A549 (cell line): ENCODE measurements around the gene SYS1. TPM values are rescaled to one million over a fixed set of nuclear protein-coding genes. Genes with fewer than 3 reads are reported as not detected.

Experiments
- ATAC-seq, 2 experiments: fragments of 200-7000 bp in 1 of 2; fragments of >200 bp in 1 of 2; cut with Nextera tagmentation in 1 of 2; cut with Tn5 transposase in 1 of 2; 3 replicates each; pipeline versions ENCODE4 v1.8.0 to v1.9.1; 2018 to 2020; ENCODE audit warnings: mild to moderate bottlenecking in 1 of 2, moderate library complexity in 1 of 2
- CTCF ChIA-PET: fragments of 300-600 bp; sonication (Branson Sonifier 250); formaldehyde crosslinking; extraction: SDS; loops from one replicate; lab custom pipeline; 2021; ENCODE audit warnings: antibody characterized with exemption, inconsistent platforms; lab: Yijun Ruan, JAX
- POLR2A ChIA-PET: fragments of 350-600 bp; formaldehyde crosslinking; extraction: SDS; loops from one replicate; lab custom pipeline; 2021; ENCODE audit warnings: antibody characterized with exemption, inconsistent platforms; lab: Yijun Ruan, JAX
- DNase-seq, 2 experiments: peaks; one replicate each; pipeline versions ENCODE4 v3.0.0 to v3.0.0-alpha.2; 2011 to 2016; ENCODE audit warnings: low read depth in 1 of 2, low spot score in 1 of 2
- FAIRE-seq: peaks from 2 replicates; lab custom pipeline; 2011; peaks lifted over from hg19 to GRCh38; lab: Jason Lieb, UNC
- H3K27ac ChIP-seq, 2 experiments: fragments of >200 bp; sonication (Bioruptor Twin); formaldehyde crosslinking; 3 replicates each; pipeline ENCODE4 v1.5.1; 2016 to 2017
- H3K4me1 ChIP-seq: fragments of >200 bp; sonication (Bioruptor Twin); formaldehyde crosslinking; 3 replicates; pipeline ENCODE4 v1.6.1; 2016
- H3K4me2 ChIP-seq: fragments of >200 bp; sonication (Bioruptor Twin); formaldehyde crosslinking; 3 replicates; pipeline ENCODE4 v1.6.1; 2016
- H3K4me3 ChIP-seq: fragments of >200 bp; sonication (Bioruptor Twin); formaldehyde crosslinking; 3 replicates; pipeline ENCODE4 v1.5.1; 2016
- H3K9me3 ChIP-seq: fragments of >200 bp; sonication (Bioruptor Twin); formaldehyde crosslinking; 3 replicates; pipeline ENCODE4 v1.6.1; 2016
- CEBPB ChIP-seq, 2 experiments: fragments of >200 bp in 1 of 2; sonication (Bioruptor Twin) in 1 of 2; formaldehyde crosslinking in 1 of 2; IDR thresholded peaks; 2 replicates each; pipeline ENCODE4 v1.6.1; 2012 to 2016
- CHD2 ChIP-seq: fragments of 150-350 bp; IDR thresholded peaks from 2 replicates; pipeline ENCODE4 v1.6.1; 2014; ENCODE audit warnings: low read length; ENCODE audit not compliant: partially characterized antibody
- EHF ChIP-seq: fragments of 250-450 bp; sonication (Bioruptor Pico); IDR thresholded peaks from 2 replicates; pipeline ENCODE4 v1.5.0; 2020; ENCODE audit warnings: mild to moderate bottlenecking
- EHMT2 ChIP-seq: fragments of 200-600 bp; sonication (generic); IDR thresholded peaks from 2 replicates; pipeline ENCODE4 v1.6.1; 2016; ENCODE audit warnings: antibody characterized with exemption, low read depth, mild to moderate bottlenecking, moderate library complexity
- FOSL2 ChIP-seq, 2 experiments: fragments of 450-650 bp in 1 of 2; fragments of >200 bp in 1 of 2; sonication (Bioruptor Twin) in 1 of 2; formaldehyde crosslinking; IDR thresholded peaks; 2 replicates each; pipeline versions ENCODE4 v1.5.0 to v1.6.1; 2016 to 2020; ENCODE audit warnings: mild to moderate bottlenecking in 1 of 2, moderate library complexity in 1 of 2
- HDAC2 ChIP-seq: fragments of 200-600 bp; sonication (generic); IDR thresholded peaks from 2 replicates; pipeline ENCODE4 v1.6.1; 2016
- HOXB5 ChIP-seq: fragments of 250-450 bp; sonication (Bioruptor Pico); IDR thresholded peaks from 2 replicates; pipeline ENCODE4 v1.5.0; 2020; ENCODE audit warnings: mild to moderate bottlenecking, moderate library complexity
- KDM5A ChIP-seq: fragments of 200-600 bp; sonication (generic); IDR thresholded peaks from 2 replicates; pipeline ENCODE4 v1.6.1; 2016; ENCODE audit warnings: antibody characterized with exemption, mild to moderate bottlenecking
- MAZ ChIP-seq: fragments of 150-350 bp; IDR thresholded peaks from 2 replicates; pipeline ENCODE4 v1.6.1; 2014; ENCODE audit warnings: antibody characterized with exemption, low read depth, low read length, borderline replicate concordance
- MYC ChIP-seq: IDR thresholded peaks from 2 replicates; pipeline ENCODE4 v1.6.1; 2012; ENCODE audit warnings: mild to moderate bottlenecking, inconsistent platforms, low read length, improper control_type of control experiment, borderline replicate concordance
- NFE2L2 ChIP-seq: fragments of 150-350 bp; conservative IDR thresholded peaks from 2 replicates; pipeline ENCODE4 v1.6.1; 2014; ENCODE audit warnings: low read length
- PHF8 ChIP-seq: fragments of 200-600 bp; sonication (generic); IDR thresholded peaks from 2 replicates; pipeline ENCODE4 v1.6.1; 2016; ENCODE audit warnings: low read depth, mild to moderate bottlenecking, antibody characterized with exemption, moderate library complexity, borderline replicate concordance
- POLR2A ChIP-seq: IDR thresholded peaks from 2 replicates; pipeline ENCODE4 v1.6.1; 2012; ENCODE audit warnings: mild to moderate bottlenecking, low read length
- POLR2AphosphoS2 ChIP-seq: conservative IDR thresholded peaks from 2 replicates; pipeline ENCODE4 v1.6.1; 2012; ENCODE audit warnings: low read length, improper control_type of control experiment, inconsistent platforms
- RAD21 ChIP-seq, 2 experiments: fragments of >200 bp in 1 of 2; sonication (Bioruptor Twin) in 1 of 2; formaldehyde crosslinking in 1 of 2; IDR thresholded peaks in 1 of 2; conservative IDR thresholded peaks in 1 of 2; 2 replicates in 1 of 2; 3 replicates in 1 of 2; pipeline ENCODE4 v1.6.1; 2012 to 2018; ENCODE audit warnings: inconsistent platforms in 1 of 2
- RCOR1 ChIP-seq: fragments of 150-350 bp; IDR thresholded peaks from 2 replicates; pipeline ENCODE4 v1.6.1; 2014; ENCODE audit warnings: antibody characterized with exemption, low read length, low read depth
- SMC3 ChIP-seq: fragments of >200 bp; sonication (Bioruptor Twin); formaldehyde crosslinking; IDR thresholded peaks from 3 replicates; pipeline ENCODE4 v1.6.1; 2018; ENCODE audit warnings: inconsistent platforms
- TFCP2L1 ChIP-seq: fragments of 250-450 bp; sonication (Bioruptor Pico); IDR thresholded peaks from 2 replicates; pipeline ENCODE4 v1.5.0; 2021; ENCODE audit warnings: mild to moderate bottlenecking
- ZFP36 ChIP-seq: fragments of 450-650 bp; IDR thresholded peaks from 2 replicates; pipeline ENCODE4 v1.6.1; 2014; ENCODE audit warnings: borderline replicate concordance; ENCODE audit not compliant: partially characterized antibody
- WGBS: methylation state at CpG from one replicate; pipeline ENCODE4 v1.1.6; 2017; ENCODE audit errors: missing lambda C conversion rate; 5-methylcytosine and 5-hydroxymethylcytosine counted together
- polyA plus RNA-seq, 4 experiments: library from polyadenylated mRNA; depleted of rRNA in 3 of 4; stranded (reverse); fragments of >200 nt; fragmentation: RNase III in 1 of 4; extraction: RNeasy Plus Mini Kit Qiagen cat#74134 plus additional on column Dnase treatment in 1 of 4; gene quantifications; 2 replicates in 3 of 4; 3 replicates in 1 of 4; pipeline ENCODE4 v1.2.3, GENCODE V29; 2011 to 2017
- TF ChIP-seq, protein P1 (sequence below): fragments of >200 bp; sonication (Bioruptor Twin); formaldehyde crosslinking; IDR thresholded peaks from 3 replicates; pipeline ENCODE4 v1.5.1; 2016
- TF ChIP-seq, protein P2 (sequence below): fragments of >200 bp; sonication (Bioruptor Twin); formaldehyde crosslinking; IDR thresholded peaks from 2 replicates; pipeline ENCODE4 v1.6.1; 2016
- TF ChIP-seq, protein P3 (sequence below): fragments of 150-350 bp; IDR thresholded peaks from 2 replicates; pipeline ENCODE4 v1.6.1; 2014; ENCODE audit warnings: low read depth, mild to moderate bottlenecking, low read length

The SYS1 gene
- polyA plus RNA-seq, 2 of the 4 experiments (the other 2 are of a cell fraction): 20.2 to 27.6 TPM

DNA sequence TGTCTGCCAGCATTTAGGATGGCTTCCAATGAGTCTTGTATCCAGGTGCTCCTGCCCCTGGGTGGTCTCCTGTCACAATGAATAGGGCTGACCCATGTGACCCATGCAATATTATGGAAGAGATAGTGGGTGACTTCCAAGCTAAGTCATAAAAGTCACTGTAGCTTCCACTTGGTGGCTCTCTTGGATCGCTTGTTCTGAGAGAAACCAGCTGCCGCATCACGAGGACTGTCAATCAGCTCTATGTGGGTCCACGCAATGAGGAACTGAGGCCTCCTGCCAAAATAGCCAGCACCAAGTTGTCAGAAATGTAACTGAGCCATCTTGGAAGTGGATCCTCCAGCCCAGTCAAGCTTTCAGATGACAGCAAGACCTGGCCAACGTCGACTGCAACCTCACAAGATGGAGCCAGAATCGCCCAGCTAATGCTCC lies 40.0 kb upstream of the SYS1 start:
- Histone ChIP-seq H3K4me3 (no peak overlapping the region), H3K4me1 (no peaks in the 10 kb centered on the region; the same call in 2 of the 3 replicates), H3K4me2 (no peak overlapping the region), H3K27ac (no peak overlapping the region), H3K9me3 (no peaks in the 10 kb centered on the region)
- FAIRE-seq: no peak
- ATAC-seq: peak; percentile 61 to 71
- POLR2A ChIA-PET: interaction anchor here (0.5 to 1.2 kb wide), 7 partner anchors 12 to 448 kb away, joined by 3 to 5 read pairs (median 3); partner anchors contain the start of gene SYS1
- TF ChIP-seq PHF8 (no peak), RCOR1 (no peak), POLR2AphosphoS2 (no peak), EHF (no peak), ZFP36 (no peak), SMC3 (peak; percentile 78), RAD21 (conservative IDR thresholded peaks at IDR 0.05 in 1 of 2, IDR thresholded peaks at IDR 0.05 in 1 of 2) (peak; percentile 81 to 82), CEBPB (IDR thresholded peaks at IDR 0.05) (no peak), MYC (no peak), TFCP2L1 (CRISPR knock-in tag) (no peak), EHMT2 (no peak)
- TF ChIP-seq, protein P1, sequence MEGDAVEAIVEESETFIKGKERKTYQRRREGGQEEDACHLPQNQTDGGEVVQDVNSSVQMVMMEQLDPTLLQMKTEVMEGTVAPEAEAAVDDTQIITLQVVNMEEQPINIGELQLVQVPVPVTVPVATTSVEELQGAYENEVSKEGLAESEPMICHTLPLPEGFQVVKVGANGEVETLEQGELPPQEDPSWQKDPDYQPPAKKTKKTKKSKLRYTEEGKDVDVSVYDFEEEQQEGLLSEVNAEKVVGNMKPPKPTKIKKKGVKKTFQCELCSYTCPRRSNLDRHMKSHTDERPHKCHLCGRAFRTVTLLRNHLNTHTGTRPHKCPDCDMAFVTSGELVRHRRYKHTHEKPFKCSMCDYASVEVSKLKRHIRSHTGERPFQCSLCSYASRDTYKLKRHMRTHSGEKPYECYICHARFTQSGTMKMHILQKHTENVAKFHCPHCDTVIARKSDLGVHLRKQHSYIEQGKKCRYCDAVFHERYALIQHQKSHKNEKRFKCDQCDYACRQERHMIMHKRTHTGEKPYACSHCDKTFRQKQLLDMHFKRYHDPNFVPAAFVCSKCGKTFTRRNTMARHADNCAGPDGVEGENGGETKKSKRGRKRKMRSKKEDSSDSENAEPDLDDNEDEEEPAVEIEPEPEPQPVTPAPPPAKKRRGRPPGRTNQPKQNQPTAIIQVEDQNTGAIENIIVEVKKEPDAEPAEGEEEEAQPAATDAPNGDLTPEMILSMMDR: peak; percentile 59
- CTCF ChIA-PET: interaction anchor here (0.5 to 10.0 kb wide), 31 partner anchors 10 to 861 kb away, joined by 3 to 135 read pairs (median 4); partner anchors contain the start of gene SYS1
- DNase-seq: peak in 1 of 2 experiments; percentile 63
- WGBS: 80% methylated on average over 7 of the region's 7 CpGs

DNA sequence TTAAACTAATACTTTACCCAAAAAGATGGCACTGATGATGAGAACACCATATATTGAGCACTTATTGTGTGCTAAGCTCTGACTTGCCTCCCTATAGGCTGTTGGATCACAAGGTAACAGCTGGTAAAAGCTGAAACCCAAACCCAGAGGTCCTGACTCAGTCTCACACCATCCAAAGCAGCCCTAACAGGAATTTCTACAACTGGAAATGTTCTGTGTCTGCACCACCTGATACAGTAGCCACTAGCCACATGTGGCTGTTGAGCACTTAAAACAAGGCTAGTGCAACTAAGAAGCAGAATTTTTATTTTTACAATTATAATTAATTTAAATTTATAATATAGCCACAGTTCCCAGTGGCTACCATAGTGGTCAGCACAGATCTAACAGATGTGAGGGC lies 39.2 kb upstream of the SYS1 start:
- no peak for FAIRE-seq
- H3K4me2 ChIP-seq: no peak overlapping the region
- TF ChIP-seq TFCP2L1 (CRISPR knock-in tag) (no peak), HOXB5 (CRISPR knock-in tag) (no peak), FOSL2 (IDR thresholded peaks at IDR 0.05) (no peak), FOSL2 (CRISPR knock-in tag; IDR thresholded peaks at IDR 0.05) (no peak), ZFP36 (no peak), HDAC2 (no peak), KDM5A (no peak), POLR2A (no peak), PHF8 (no peak), CHD2 (no peak), MAZ (no peak), SMC3 (no peak), NFE2L2 (no peak)
- TF ChIP-seq, protein P2, sequence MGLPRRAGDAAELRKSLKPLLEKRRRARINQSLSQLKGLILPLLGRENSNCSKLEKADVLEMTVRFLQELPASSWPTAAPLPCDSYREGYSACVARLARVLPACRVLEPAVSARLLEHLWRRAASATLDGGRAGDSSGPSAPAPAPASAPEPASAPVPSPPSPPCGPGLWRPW: no peak
- TF ChIP-seq, protein P1: no peak
- TF ChIP-seq, protein P3, sequence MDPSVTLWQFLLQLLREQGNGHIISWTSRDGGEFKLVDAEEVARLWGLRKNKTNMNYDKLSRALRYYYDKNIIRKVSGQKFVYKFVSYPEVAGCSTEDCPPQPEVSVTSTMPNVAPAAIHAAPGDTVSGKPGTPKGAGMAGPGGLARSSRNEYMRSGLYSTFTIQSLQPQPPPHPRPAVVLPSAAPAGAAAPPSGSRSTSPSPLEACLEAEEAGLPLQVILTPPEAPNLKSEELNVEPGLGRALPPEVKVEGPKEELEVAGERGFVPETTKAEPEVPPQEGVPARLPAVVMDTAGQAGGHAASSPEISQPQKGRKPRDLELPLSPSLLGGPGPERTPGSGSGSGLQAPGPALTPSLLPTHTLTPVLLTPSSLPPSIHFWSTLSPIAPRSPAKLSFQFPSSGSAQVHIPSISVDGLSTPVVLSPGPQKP: no peak
- no peak for DNase-seq
- H3K27ac ChIP-seq: no peak overlapping the region
- no peak for ATAC-seq
- H3K4me1 ChIP-seq: no peaks in the 10 kb centered on the region; the same call in 2 of the 3 replicates
- H3K9me3 ChIP-seq: no peaks in the 10 kb centered on the region
- ChIA-PET CTCF (interaction anchor here (0.7 to 10.0 kb wide), 21 partner anchors 9 to 447 kb away, joined by 3 to 135 read pairs (median 6); partner anchors contain the start of gene SYS1), POLR2A (interaction anchor here (1.1 to 1.2 kb wide), 3 partner anchors 23 to 39 kb away, joined by 3 to 5 read pairs (median 3); partner anchors contain the start of gene SYS1)
- no peak overlapping the region for H3K4me3 ChIP-seq
